ENCODE data around the gene PLCB1.

The PLCB1 gene

GRCh38 chr20:8425016-8425415 lies 292.9 kb downstream of the PLCB1 start:
- in situ Hi-C loops (cut with HindIII; ENCODE audit: low sequenced_read_pairs) = no loop called here
- DNase-seq (ENCODE audit: low read depth) = no peak
- TF ChIP-seq CTCF (IDR thresholded peaks at IDR 0.05; ENCODE audit: low read depth, low read length, missing control alignments) = no peak
- no peak overlapping the region for H3K4me3 ChIP-seq (ENCODE audit: low read depth, low read length)

GRCh38 chr20:8425802-8426201 lies 293.7 kb downstream of the PLCB1 start:
- TF ChIP-seq CTCF (IDR thresholded peaks at IDR 0.05; ENCODE audit: low read depth, low read length, missing control alignments) = no peak
- H3K4me3 ChIP-seq (ENCODE audit: low read depth, low read length) = no peak overlapping the region
- in situ Hi-C loops (cut with HindIII; ENCODE audit: low sequenced_read_pairs) = no loop called here
- DNase-seq (ENCODE audit: low read depth) = no peak

GRCh38 chr20:8427419-8428040 lies 295.5 kb downstream of the PLCB1 start:
- in situ Hi-C loops (cut with HindIII; ENCODE audit: low sequenced_read_pairs) = no loop called here
- DNase-seq (ENCODE audit: low read depth) = no peak
- no peak for TF ChIP-seq CTCF (IDR thresholded peaks at IDR 0.05; ENCODE audit: low read depth, low read length, missing control alignments)
- H3K4me3 ChIP-seq (ENCODE audit: low read depth, low read length) = no peak overlapping the region

GRCh38 chr20:8428988-8429387 lies 296.9 kb downstream of the PLCB1 start:
- DNase-seq (ENCODE audit: low read depth) = no peak
- no peak overlapping the region for H3K4me3 ChIP-seq (ENCODE audit: low read depth, low read length)
- no peak for TF ChIP-seq CTCF (IDR thresholded peaks at IDR 0.05; ENCODE audit: low read depth, low read length, missing control alignments)
- in situ Hi-C loops (cut with HindIII; ENCODE audit: low sequenced_read_pairs) = no loop called here

GRCh38 chr20:8431538-8432434 lies 299.7 kb downstream of the PLCB1 start:
- no peak overlapping the region for H3K4me3 ChIP-seq (ENCODE audit: low read depth, low read length)
- in situ Hi-C loops (cut with HindIII; ENCODE audit: low sequenced_read_pairs) = no loop called here
- TF ChIP-seq CTCF (IDR thresholded peaks at IDR 0.05; ENCODE audit: low read depth, low read length, missing control alignments) = no peak
- no peak for DNase-seq (ENCODE audit: low read depth)

GRCh38 chr20:8432435-8433148 lies 300.5 kb downstream of the PLCB1 start:
- in situ Hi-C loops (cut with HindIII; ENCODE audit: low sequenced_read_pairs) = no loop called here
- DNase-seq (ENCODE audit: low read depth) = no peak
- no peak overlapping the region for H3K4me3 ChIP-seq (ENCODE audit: low read depth, low read length)
- TF ChIP-seq CTCF (IDR thresholded peaks at IDR 0.05; ENCODE audit: low read depth, low read length, missing control alignments) = no peak
